Fibroblast of the aortic adventitia (primary cell): ENCODE results near the gene COL13A1. TPM values are rescaled to one million over a fixed set of nuclear protein-coding genes. Genes with fewer than 3 reads are reported as not detected.

Experiments
- DNase-seq: peaks from one replicate; pipeline ENCODE4 v3.0.0-alpha.2; 2010; ENCODE audit warnings: low read depth
- H3K4me3 ChIP-seq: 2 replicates; pipeline ENCODE4 v1.5.1; 2011; ENCODE audit warnings: low read depth, mild to moderate bottlenecking, control low read depth, low read length, moderate library complexity
- total RNA-seq: library from RNA; depleted of rRNA; stranded (reverse); fragments of >200 nt; gene quantifications from 2 replicates; pipeline ENCODE4 v1.2.3, GENCODE V29; 2012; ENCODE audit warnings: low replicate concordance
- TF ChIP-seq, protein P1 (sequence below): IDR thresholded peaks from 2 replicates; pipeline ENCODE4 v1.5.1; 2011; ENCODE audit warnings: mild to moderate bottlenecking, low read length, control low read depth, inconsistent platforms; ENCODE audit not compliant: insufficient read depth

The COL13A1 gene
- total RNA-seq, 1 donor: 10.7 TPM

DNA sequence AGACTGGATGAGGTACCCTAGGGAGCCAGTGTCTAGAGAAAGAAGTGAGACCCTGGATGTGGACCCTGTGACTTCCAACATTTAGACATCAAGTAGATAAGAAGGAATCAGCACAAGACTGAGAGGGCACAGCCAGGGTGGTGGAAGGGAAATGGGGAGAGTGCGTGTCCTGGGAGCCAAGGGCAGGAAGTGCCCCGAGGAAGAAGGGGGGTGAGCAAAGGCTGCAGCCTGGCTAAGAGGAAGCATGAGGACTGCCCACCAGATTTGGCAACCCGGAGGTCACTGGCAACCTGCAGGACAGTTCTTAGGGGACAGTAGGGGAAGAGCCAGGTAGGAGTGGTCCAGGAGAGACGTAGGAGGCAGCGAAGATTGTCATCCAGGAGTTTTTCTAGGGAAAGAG is 14.8 kb downstream of the COL13A1 start:
- DNase-seq: no peak
- H3K4me3 ChIP-seq: no peak overlapping the region
- TF ChIP-seq, protein P1, sequence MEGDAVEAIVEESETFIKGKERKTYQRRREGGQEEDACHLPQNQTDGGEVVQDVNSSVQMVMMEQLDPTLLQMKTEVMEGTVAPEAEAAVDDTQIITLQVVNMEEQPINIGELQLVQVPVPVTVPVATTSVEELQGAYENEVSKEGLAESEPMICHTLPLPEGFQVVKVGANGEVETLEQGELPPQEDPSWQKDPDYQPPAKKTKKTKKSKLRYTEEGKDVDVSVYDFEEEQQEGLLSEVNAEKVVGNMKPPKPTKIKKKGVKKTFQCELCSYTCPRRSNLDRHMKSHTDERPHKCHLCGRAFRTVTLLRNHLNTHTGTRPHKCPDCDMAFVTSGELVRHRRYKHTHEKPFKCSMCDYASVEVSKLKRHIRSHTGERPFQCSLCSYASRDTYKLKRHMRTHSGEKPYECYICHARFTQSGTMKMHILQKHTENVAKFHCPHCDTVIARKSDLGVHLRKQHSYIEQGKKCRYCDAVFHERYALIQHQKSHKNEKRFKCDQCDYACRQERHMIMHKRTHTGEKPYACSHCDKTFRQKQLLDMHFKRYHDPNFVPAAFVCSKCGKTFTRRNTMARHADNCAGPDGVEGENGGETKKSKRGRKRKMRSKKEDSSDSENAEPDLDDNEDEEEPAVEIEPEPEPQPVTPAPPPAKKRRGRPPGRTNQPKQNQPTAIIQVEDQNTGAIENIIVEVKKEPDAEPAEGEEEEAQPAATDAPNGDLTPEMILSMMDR: no peak

DNA sequence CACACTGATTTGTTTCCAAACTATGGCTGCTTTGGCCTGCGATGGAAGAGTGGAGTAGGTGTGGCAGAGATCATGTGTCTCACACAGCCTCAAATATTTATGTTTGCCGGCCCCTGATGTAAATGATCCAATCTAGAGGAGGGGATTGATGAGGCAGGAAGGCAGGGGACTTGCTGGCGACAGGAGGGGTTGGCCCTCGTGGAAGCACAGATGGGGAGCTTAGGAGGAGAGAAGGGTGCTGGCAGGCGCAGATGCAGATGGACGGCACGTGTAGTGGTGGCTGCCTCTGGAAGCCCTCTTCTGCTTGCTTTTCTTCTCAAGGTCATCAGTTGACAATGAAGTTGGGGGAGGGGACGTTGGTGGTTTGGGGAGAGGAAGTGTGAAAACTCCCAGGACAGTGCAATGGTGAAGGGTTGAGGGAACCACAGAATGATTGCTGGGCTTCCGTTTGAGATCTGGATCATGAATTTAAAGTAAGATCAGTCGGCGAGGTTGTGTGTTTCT is 15.4 kb downstream of the COL13A1 start:
- DNase-seq: no peak
- TF ChIP-seq, protein P1: no peak

DNA sequence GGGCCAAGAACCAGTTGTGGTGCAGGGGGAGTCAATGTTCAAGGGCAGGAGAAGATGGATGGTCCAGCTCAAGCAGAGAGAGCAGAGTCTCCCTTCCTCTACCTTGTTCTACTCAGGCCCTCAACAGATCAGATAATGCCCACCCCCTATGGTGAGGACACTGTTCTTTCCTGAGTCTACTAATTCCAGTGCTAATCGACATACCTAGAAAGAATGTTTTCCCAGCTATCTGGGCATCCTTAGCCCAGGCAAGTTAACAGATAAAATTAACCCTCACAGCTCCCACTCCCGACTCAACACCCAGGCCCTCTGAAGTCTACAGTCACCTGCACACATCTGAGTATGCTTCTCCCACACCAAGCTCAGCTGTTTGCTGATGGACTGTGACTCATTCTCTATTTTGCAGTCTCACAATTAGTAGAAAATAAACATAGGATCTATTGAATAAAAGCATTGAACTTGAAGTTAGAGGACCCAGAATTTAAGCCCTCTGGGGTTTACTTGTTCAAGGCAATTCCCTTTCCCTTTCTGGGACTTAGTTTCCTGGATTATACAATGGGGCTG is 17.1 kb downstream of the COL13A1 start:
- H3K4me3 ChIP-seq: no peak overlapping the region
- no peak for DNase-seq
- TF ChIP-seq, protein P1: no peak

More for the DNA sequence above, 15.4 kb downstream of the COL13A1 start:
- H3K4me3 ChIP-seq: no peak overlapping the region

DNA sequence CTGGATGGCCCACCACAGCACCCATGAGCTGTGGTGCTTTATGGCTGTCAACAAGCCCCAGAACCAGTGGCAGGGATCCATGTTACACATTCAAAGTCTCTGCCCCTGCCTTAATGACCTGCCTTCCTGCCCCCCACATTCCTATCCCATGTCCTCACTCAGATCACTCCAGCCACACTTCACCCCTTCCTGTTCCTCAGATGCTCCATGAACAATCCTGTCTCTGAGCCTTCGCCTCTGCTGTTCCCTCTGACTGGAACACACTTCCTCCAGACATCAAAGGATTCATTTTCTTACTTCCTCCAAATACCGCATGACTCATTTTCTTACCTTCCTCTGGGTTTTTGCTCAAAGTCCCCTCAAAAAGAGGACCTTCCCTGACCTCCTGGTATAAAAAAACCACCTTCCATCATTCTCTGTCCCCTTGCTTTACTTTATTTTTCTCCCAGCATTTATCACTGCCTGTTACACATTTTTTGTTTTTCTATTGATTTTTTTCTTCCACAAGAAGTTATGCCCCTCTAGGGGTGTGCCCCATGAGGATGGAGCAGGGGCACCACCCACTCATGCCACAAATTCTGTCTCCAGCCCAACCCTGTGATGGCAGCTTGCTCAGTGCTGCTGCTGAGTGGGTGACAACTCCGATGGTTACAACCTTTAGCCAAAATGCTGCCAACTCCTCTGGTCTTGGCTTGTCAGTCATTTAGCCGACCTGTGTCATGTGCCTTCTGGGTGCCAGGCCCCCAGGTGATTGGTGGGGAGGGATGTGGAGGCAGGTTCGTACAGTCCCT is 18.2 kb downstream of the COL13A1 start:
- no peak for DNase-seq
- TF ChIP-seq, protein P1: no peak
- no peak overlapping the region for H3K4me3 ChIP-seq

DNA sequence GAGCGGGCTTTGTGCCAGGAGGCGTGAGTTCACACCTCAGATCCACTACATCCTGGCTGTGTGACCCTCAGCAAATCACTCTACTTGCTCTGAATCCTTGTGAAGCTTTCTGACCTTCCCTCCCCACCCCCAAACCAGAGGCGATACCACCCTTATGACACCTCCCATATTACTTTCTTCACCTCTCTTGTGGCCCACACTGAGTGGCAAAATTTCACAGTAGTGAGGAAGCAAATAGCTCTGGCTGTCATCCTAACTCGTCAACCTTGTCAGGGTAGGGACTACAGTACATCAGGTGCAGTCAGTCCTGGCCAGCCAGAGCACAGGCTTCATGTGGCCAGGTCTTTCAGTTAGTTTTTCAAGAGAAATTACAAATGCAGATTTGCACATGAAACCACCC is 19.1 kb downstream of the COL13A1 start:
- no peak overlapping the region for H3K4me3 ChIP-seq
- TF ChIP-seq, protein P1: no peak
- DNase-seq: no peak

DNA sequence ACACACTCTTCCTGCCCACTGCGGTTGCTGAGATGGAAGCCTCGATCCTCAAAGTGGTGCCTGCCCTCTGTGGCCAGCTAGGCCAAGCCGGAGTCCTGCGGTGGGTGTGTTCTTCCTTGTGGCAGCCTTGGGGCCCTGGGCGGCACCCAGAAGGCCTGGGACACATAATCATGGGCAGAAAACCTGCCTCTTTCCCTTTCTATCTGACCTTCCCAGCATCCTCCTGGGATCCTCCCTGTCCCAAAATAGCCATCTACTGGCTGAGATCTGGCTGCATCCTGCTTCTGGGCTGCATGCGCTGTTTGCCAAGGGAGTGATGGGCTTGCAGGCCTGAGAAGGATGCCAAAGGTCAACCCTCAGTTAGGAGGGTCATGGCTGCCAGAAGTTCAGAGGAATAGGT is 23.9 kb downstream of the COL13A1 start:
- TF ChIP-seq, protein P1: no peak
- H3K4me3 ChIP-seq: no peak overlapping the region
- no peak for DNase-seq

DNA sequence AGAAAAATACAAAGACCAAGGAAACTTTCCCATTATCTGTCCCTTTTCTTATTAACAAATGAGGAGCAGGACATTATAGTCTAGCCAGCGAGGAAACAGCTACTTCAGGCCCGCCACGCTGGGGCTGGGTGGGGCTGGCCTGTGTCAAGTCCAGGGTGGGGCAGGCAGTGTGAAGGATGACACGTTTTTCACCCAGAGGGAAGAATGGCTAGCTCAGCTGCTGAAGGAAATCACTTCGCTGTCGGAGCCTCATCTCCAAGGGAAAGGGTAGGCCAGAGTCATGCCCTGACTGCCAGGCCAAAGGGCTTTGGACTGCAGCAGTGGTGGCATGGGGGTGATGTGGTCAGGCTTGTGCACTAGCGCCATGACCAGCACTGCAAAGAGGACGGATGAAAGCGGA is 24.4 kb downstream of the COL13A1 start:
- no peak overlapping the region for H3K4me3 ChIP-seq
- TF ChIP-seq, protein P1: no peak
- DNase-seq: no peak
